Endodermal cell (in vitro differentiated cells): Measurements from ENCODE around the gene TECR. TPM values are rescaled to one million over a fixed set of nuclear protein-coding genes. Genes with fewer than 3 reads are reported as not detected.
"Not testable (repeated sequence)": the region's sequence is repeated elsewhere in the genome, so short reads cannot be mapped to it uniquely, and the experiment has no call there.

ENCODE experiments used
- DNase-seq: peaks from one replicate; pipeline ENCODE4 v3.0.0-alpha.2; 2017
- H3K27ac ChIP-seq: 2 replicates; pipeline ENCODE4 v1.5.1; 2013; ENCODE audit warnings: mild to moderate bottlenecking, low read depth, low read length, moderate library complexity
- H3K27me3 ChIP-seq: 2 replicates; pipeline ENCODE4 v1.6.1; 2013; ENCODE audit warnings: mild to moderate bottlenecking, low read length, moderate library complexity; ENCODE audit not compliant: insufficient read depth, control insufficient read depth, poor library complexity, severe bottlenecking
- H3K36me3 ChIP-seq: 2 replicates; pipeline ENCODE4 v1.7.0; 2013; ENCODE audit warnings: mild to moderate bottlenecking, low read length, moderate library complexity; ENCODE audit not compliant: control insufficient read depth, insufficient read depth
- H3K4me1 ChIP-seq: one replicate; pipeline ENCODE4 v1.7.0; 2013; ENCODE audit warnings: low read length; ENCODE audit not compliant: control insufficient read depth, insufficient read depth
- H3K4me3 ChIP-seq: 2 replicates; pipeline ENCODE4 v1.5.1; 2013; ENCODE audit warnings: mild to moderate bottlenecking, low read length, moderate library complexity
- H3K9ac ChIP-seq: 2 replicates; pipeline ENCODE4 v1.6.1; 2013; ENCODE audit warnings: mild to moderate bottlenecking, low read length, moderate library complexity; ENCODE audit not compliant: poor library complexity, severe bottlenecking; ENCODE audit errors: extremely low read depth
- H3K9me3 ChIP-seq: 2 replicates; pipeline ENCODE4 v1.6.1; 2013; ENCODE audit warnings: mild to moderate bottlenecking, low read length, moderate library complexity; ENCODE audit not compliant: control insufficient read depth
- H3K27ac Mint-ChIP-seq: 2 replicates; pipeline ENCODE4 v1.8.0; 2020; ENCODE audit warnings: mixed read lengths
- H3K27me3 Mint-ChIP-seq: 2 replicates; pipeline ENCODE4 v1.8.0; 2021; ENCODE audit warnings: mild to moderate bottlenecking, mixed read lengths; ENCODE audit not compliant: insufficient read depth
- H3K36me3 Mint-ChIP-seq: 2 replicates; pipeline ENCODE4 v1.8.0; 2020; ENCODE audit warnings: low read depth, mixed read lengths
- H3K4me1 Mint-ChIP-seq: 2 replicates; pipeline ENCODE4 v1.8.0; 2020; ENCODE audit warnings: mixed read lengths
- H3K4me3 Mint-ChIP-seq: 2 replicates; pipeline ENCODE4 v1.8.0; 2020; ENCODE audit warnings: mild to moderate bottlenecking, moderate library complexity, mixed read lengths
- H3K9me3 Mint-ChIP-seq: 2 replicates; pipeline ENCODE4 v1.8.0; 2020; ENCODE audit warnings: mild to moderate bottlenecking, mixed read lengths
- WGBS, 2 experiments: methylation state at CpG; one replicate each; pipeline versions ENCODE4 v1.1.5 to v1.1.7; 2013; ENCODE audit warnings: missing lambda C conversion rate in 2 of 2, mixed read lengths in 1 of 2; ENCODE audit not compliant: insufficient coverage in 1 of 2, insufficient read length in 1 of 2; 5-methylcytosine and 5-hydroxymethylcytosine counted together
- total RNA-seq, 2 donors: library from RNA; stranded (reverse); fragmentation: NEBNext Ultra II Directional in 1 of 2; extraction: Animal tissue kit (Norgen Biotek cat#: 25700) in 1 of 2; gene quantifications; 2 replicates in 1 of 2; 3 replicates in 1 of 2; pipeline ENCODE4 v1.2.1, GENCODE V29; 2021
- TF ChIP-seq, protein P1 (sequence below): fragments of 200-600 bp; sonication (generic); conservative IDR thresholded peaks from 2 replicates; pipeline ENCODE4 v1.5.0; 2021; ENCODE audit warnings: antibody characterized with exemption, mild to moderate bottlenecking

TECR gene
- total RNA-seq, 2 donors from 2014 or later, result 127 to 140 TPM

- H3K27me3 ChIP-seq, result no peaks in the 10 kb centered on the region
- H3K27ac Mint-ChIP-seq, result no peak overlapping the region
- H3K36me3 ChIP-seq, result peaks cover 6% of the 10 kb centered on the region
- H3K4me1 Mint-ChIP-seq, result peaks cover 2% of the 10 kb centered on the region
- H3K27ac ChIP-seq, result no peak overlapping the region
- no peaks in the 10 kb centered on the region for H3K9me3 ChIP-seq
- TF ChIP-seq, protein P1, sequence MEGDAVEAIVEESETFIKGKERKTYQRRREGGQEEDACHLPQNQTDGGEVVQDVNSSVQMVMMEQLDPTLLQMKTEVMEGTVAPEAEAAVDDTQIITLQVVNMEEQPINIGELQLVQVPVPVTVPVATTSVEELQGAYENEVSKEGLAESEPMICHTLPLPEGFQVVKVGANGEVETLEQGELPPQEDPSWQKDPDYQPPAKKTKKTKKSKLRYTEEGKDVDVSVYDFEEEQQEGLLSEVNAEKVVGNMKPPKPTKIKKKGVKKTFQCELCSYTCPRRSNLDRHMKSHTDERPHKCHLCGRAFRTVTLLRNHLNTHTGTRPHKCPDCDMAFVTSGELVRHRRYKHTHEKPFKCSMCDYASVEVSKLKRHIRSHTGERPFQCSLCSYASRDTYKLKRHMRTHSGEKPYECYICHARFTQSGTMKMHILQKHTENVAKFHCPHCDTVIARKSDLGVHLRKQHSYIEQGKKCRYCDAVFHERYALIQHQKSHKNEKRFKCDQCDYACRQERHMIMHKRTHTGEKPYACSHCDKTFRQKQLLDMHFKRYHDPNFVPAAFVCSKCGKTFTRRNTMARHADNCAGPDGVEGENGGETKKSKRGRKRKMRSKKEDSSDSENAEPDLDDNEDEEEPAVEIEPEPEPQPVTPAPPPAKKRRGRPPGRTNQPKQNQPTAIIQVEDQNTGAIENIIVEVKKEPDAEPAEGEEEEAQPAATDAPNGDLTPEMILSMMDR, result no peak
- H3K4me1 ChIP-seq, result peaks cover 3% of the 10 kb centered on the region
- no peak overlapping the region for H3K9ac ChIP-seq
- no peaks in the 10 kb centered on the region for H3K9me3 Mint-ChIP-seq
- peaks cover 13% of the 10 kb centered on the region for H3K36me3 Mint-ChIP-seq
- peak; percentile 67 for DNase-seq
- no peak overlapping the region for H3K4me3 ChIP-seq
- 83 to 84% methylated on average over 5 to 6 of the region's 6 CpGs for WGBS, 2 experiments
- peaks cover 2% of the 10 kb centered on the region for H3K27me3 Mint-ChIP-seq
- H3K4me3 Mint-ChIP-seq, result no peak overlapping the region
These were observed 32.0 kb upstream of the TECR start for GRCh38 chr19:14497228-14497921.

- Histone ChIP-seq H3K4me1 (peaks cover under 1% of the 10 kb centered on the region), H3K36me3 (no peaks in the 10 kb centered on the region), H3K27ac (no peak overlapping the region), H3K9ac (no peak overlapping the region), H3K9me3 (no peaks in the 10 kb centered on the region), H3K27me3 (no peaks in the 10 kb centered on the region), H3K4me3 (no peak overlapping the region)
- no peak for DNase-seq
- TF ChIP-seq, protein P1, result no peak
- Mint-ChIP-seq H3K36me3 (no peaks in the 10 kb centered on the region), H3K4me1 (no peaks in the 10 kb centered on the region), H3K4me3 (no peak overlapping the region), H3K27ac (no peak overlapping the region), H3K27me3 (peaks cover 10% of the 10 kb centered on the region), H3K9me3 (no peaks in the 10 kb centered on the region)
- 74 to 84% methylated on average over 6 to 11 of the region's 11 CpGs for WGBS, 2 experiments
These were observed 26.9 kb upstream of the TECR start for GRCh38 chr19:14502334-14503092.

DNA sequence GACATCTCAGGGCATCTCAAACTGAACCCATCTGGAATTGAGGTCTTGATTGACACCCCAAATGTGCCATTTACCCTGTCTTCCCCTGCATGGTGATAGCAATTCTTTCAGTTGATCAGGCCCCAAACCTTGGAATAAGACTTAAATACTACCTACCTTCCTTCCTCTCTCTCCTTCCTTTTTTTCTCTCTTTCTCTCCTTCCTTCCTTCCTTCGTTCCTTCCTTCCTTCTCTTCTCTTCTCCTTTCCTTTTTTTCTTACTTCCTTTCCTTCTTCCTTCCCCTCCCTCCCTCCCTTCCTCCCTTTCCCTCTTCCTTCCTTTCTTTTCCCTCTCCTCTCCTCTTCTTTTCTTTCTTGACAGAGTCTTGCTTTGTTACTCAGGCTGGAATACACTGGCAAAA lies 26.1 kb upstream of the TECR start:
- no peak overlapping the region for H3K9ac ChIP-seq
- no peaks in the 10 kb centered on the region for H3K36me3 Mint-ChIP-seq
- H3K9me3 Mint-ChIP-seq, result no peaks in the 10 kb centered on the region
- 82 to 92% methylated on average over 1 of the region's 1 CpG for WGBS, 2 experiments
- H3K4me3 Mint-ChIP-seq, result no peak overlapping the region
- H3K27ac ChIP-seq, result no peak overlapping the region
- H3K4me3 ChIP-seq, result no peak overlapping the region
- H3K27me3 ChIP-seq, result no peaks in the 10 kb centered on the region
- DNase-seq, result no peak
- H3K27ac Mint-ChIP-seq, result no peak overlapping the region
- no peaks in the 10 kb centered on the region for H3K4me1 ChIP-seq
- peaks cover 10% of the 10 kb centered on the region for H3K27me3 Mint-ChIP-seq
- TF ChIP-seq, protein P1, result no peak
- no peaks in the 10 kb centered on the region for H3K4me1 Mint-ChIP-seq
- H3K9me3 ChIP-seq, result no peaks in the 10 kb centered on the region
- no peaks in the 10 kb centered on the region for H3K36me3 ChIP-seq

DNA sequence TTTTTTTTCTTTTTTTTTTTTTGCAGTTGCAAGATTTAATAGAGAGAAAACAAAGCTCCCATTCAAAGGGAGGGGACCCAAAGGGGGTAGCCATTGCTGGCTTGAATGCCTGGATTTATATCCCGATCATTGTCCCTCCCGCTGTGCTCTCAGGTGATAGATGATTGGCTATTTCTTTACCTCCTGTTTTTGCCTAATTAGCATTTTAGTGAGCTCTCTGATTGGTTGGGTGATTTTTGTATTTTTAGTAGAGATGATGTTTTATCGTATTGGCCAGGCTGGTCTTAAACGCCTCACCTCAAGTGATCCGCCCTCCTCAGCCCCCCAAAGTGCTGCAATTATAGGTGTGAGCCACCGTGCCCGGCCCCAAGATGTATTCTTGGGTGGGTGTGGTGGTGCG lies 24.8 kb upstream of the TECR start:
- H3K9me3 ChIP-seq, H3K9me3 Mint-ChIP-seq, H3K36me3 ChIP-seq, H3K27ac Mint-ChIP-seq, H3K27me3 Mint-ChIP-seq, H3K9ac ChIP-seq, H3K27ac ChIP-seq, H3K4me3 ChIP-seq, DNase-seq, H3K36me3 Mint-ChIP-seq, H3K4me3 Mint-ChIP-seq, H3K4me1 Mint-ChIP-seq, H3K4me1 ChIP-seq, H3K27me3 ChIP-seq: not testable (repeated sequence)
- 91% methylated on average over 4 to 8 of the region's 8 CpGs for WGBS, 2 experiments
